ENCODE data around the gene ZDHHC8.

ZDHHC8 gene

GRCh38 chr22:20172141-20172613, 40.6 kb downstream of the ZDHHC8 start:
- TF ChIP-seq CTCF (IDR thresholded peaks at IDR 0.05), result no peak
- H3K36me3 ChIP-seq, result no peaks in the 10 kb centered on the region
- no peak overlapping the region for H3K27ac ChIP-seq
- no peaks in the 10 kb centered on the region for H3K27me3 ChIP-seq
- H3K9me3 ChIP-seq, result no peaks in the 10 kb centered on the region
- H3K4me3 ChIP-seq (ENCODE audit: low read depth in 1 of 2, low read length in 1 of 2), result no peak overlapping the region
- H3K4me1 ChIP-seq (ENCODE audit: control insufficient read depth in 1 of 2, insufficient read depth in 1 of 2, low read depth in 1 of 2, low read length in 1 of 2), result no peaks in the 10 kb centered on the region

GRCh38 chr22:20173246-20173645, 41.6 kb downstream of the ZDHHC8 start:
- Histone ChIP-seq H3K27me3 (no peaks in the 10 kb centered on the region), H3K36me3 (no peaks in the 10 kb centered on the region), H3K4me3 (ENCODE audit: low read depth in 1 of 2, low read length in 1 of 2) (no peak overlapping the region), H3K4me1 (ENCODE audit: control insufficient read depth in 1 of 2, insufficient read depth in 1 of 2, low read depth in 1 of 2, low read length in 1 of 2) (no peaks in the 10 kb centered on the region), H3K27ac (no peak overlapping the region), H3K9me3 (no peaks in the 10 kb centered on the region)
- no peak for TF ChIP-seq CTCF (IDR thresholded peaks at IDR 0.05)

- Histone ChIP-seq H3K27me3 (no peaks in the 10 kb centered on the region), H3K36me3 (no peaks in the 10 kb centered on the region), H3K9me3 (no peaks in the 10 kb centered on the region), H3K4me1 (ENCODE audit: control insufficient read depth in 1 of 2, insufficient read depth in 1 of 2, low read depth in 1 of 2, low read length in 1 of 2) (no peaks in the 10 kb centered on the region), H3K27ac (no peak overlapping the region), H3K4me3 (ENCODE audit: low read depth in 1 of 2, low read length in 1 of 2) (no peak overlapping the region)
- TF ChIP-seq CTCF (IDR thresholded peaks at IDR 0.05), result no peak
Measured at GRCh38 chr22:20173772-20174171, 42.2 kb downstream of the ZDHHC8 start.

GRCh38 chr22:20174785-20175596, 43.4 kb downstream of the ZDHHC8 start:
- no peak overlapping the region for H3K4me3 ChIP-seq (ENCODE audit: low read depth in 1 of 2, low read length in 1 of 2)
- H3K27me3 ChIP-seq, result no peaks in the 10 kb centered on the region
- no peaks in the 10 kb centered on the region for H3K36me3 ChIP-seq
- H3K4me1 ChIP-seq (ENCODE audit: control insufficient read depth in 1 of 2, insufficient read depth in 1 of 2, low read depth in 1 of 2, low read length in 1 of 2), result no peaks in the 10 kb centered on the region
- TF ChIP-seq CTCF (IDR thresholded peaks at IDR 0.05), result no peak
- H3K27ac ChIP-seq, result no peak overlapping the region
- no peaks in the 10 kb centered on the region for H3K9me3 ChIP-seq

GRCh38 chr22:20175597-20175900, 43.9 kb downstream of the ZDHHC8 start:
- H3K27me3 ChIP-seq, result no peaks in the 10 kb centered on the region
- H3K9me3 ChIP-seq, result no peaks in the 10 kb centered on the region
- TF ChIP-seq CTCF (IDR thresholded peaks at IDR 0.05), result no peak
- no peaks in the 10 kb centered on the region for H3K36me3 ChIP-seq
- H3K27ac ChIP-seq, result no peak overlapping the region
- no peaks in the 10 kb centered on the region for H3K4me1 ChIP-seq (ENCODE audit: control insufficient read depth in 1 of 2, insufficient read depth in 1 of 2, low read depth in 1 of 2, low read length in 1 of 2)
- H3K4me3 ChIP-seq (ENCODE audit: low read depth in 1 of 2, low read length in 1 of 2), result no peak overlapping the region
